Caco-2 (cell line): ENCODE results near the gene SLC24A1. TPM values are rescaled to one million over a fixed set of nuclear protein-coding genes. Genes with fewer than 3 reads are reported as not detected.

Source experiments
- BruUV-seq: library from RNA; stranded (reverse); fragments of 400-500 nt; replicated peaks from 2 replicates; lab custom pipeline; 2021; lab: Mats Ljungman, UMichigan
- CTCF ChIA-PET: fragments of 300-600 bp; sonication (Branson Sonifier 250); formaldehyde crosslinking; loops from one replicate; lab custom pipeline; 2022; ENCODE audit warnings: antibody characterized with exemption; lab: Charles Lee
- POLR2A ChIA-PET: fragments of 300-600 bp; sonication (Branson Sonifier 250); formaldehyde crosslinking; loops from one replicate; lab custom pipeline; 2022; ENCODE audit warnings: antibody characterized with exemption; lab: Charles Lee
- DNase-seq, 2 experiments: peaks; one replicate each; pipeline versions ENCODE4 v3.0.0 to v3.0.0-alpha.2; 2020 to 2022
- H3K27me3 ChIP-seq: replicated peaks from 2 replicates; pipeline ENCODE4 v1.6.0; 2011; ENCODE audit warnings: low read length; ENCODE audit not compliant: control insufficient read depth, insufficient read depth
- H3K36me3 ChIP-seq: 2 replicates; pipeline ENCODE4 v1.5.1; 2011; ENCODE audit warnings: low read length; ENCODE audit not compliant: control insufficient read depth, insufficient read depth
- H3K4me1 ChIP-seq: fragments of 250-450 bp; sonication (Bioruptor Pico); 2 replicates; pipeline ENCODE4 v1.5.1; 2020; ENCODE audit warnings: mild to moderate bottlenecking
- H3K4me3 ChIP-seq: 2 replicates; pipeline ENCODE4 v1.5.1; 2011; ENCODE audit warnings: low read depth, mild to moderate bottlenecking, control low read depth, low read length
- H3K9me3 ChIP-seq: fragments of 250-450 bp; sonication (Bioruptor Pico); 2 replicates; pipeline ENCODE4 v1.5.1; 2020; ENCODE audit warnings: mild to moderate bottlenecking, moderate library complexity
- H3K27ac Mint-ChIP-seq: one replicate; pipeline ENCODE4 v1.8.0; 2022; ENCODE audit warnings: mixed read lengths; ENCODE audit not compliant: unreplicated experiment
- H3K27me3 Mint-ChIP-seq: one replicate; pipeline ENCODE4 v1.8.0; 2022; ENCODE audit warnings: mixed read lengths; ENCODE audit not compliant: insufficient read depth, unreplicated experiment
- H3K36me3 Mint-ChIP-seq: one replicate; pipeline ENCODE4 v1.8.0; 2022; ENCODE audit warnings: mild to moderate bottlenecking, mixed read lengths; ENCODE audit not compliant: insufficient read depth, unreplicated experiment
- H3K4me1 Mint-ChIP-seq: one replicate; pipeline ENCODE4 v1.8.0; 2022; ENCODE audit warnings: low read depth, mixed read lengths; ENCODE audit not compliant: unreplicated experiment
- H3K4me3 Mint-ChIP-seq: one replicate; pipeline ENCODE4 v1.8.0; 2022; ENCODE audit warnings: mild to moderate bottlenecking, moderate library complexity, mixed read lengths; ENCODE audit not compliant: unreplicated experiment
- H3K9me3 Mint-ChIP-seq: one replicate; pipeline ENCODE4 v1.8.0; 2022; ENCODE audit warnings: mixed read lengths; ENCODE audit not compliant: unreplicated experiment
- intact Hi-C: fragments of 100-400 bp; cut with micrococcal nuclease; formaldehyde crosslinking; loops from one replicate; pipeline ENCODE4 v1.10.0; 2022; ENCODE audit not compliant: unreplicated experiment
- total RNA-seq: library from RNA; stranded (reverse); gene quantifications from 2 replicates; pipeline ENCODE4 v1.2.3, GENCODE V29; 2022
- TF ChIP-seq, protein P1 (sequence below), 2 experiments: fragments of 200-600 bp in 1 of 2; IDR thresholded peaks; 1 replicate in 1 of 2; 2 replicates in 1 of 2; pipeline versions ENCODE4 v1.5.1 to v1.8.0; 2011 to 2022; ENCODE audit warnings: antibody characterized with exemption in 1 of 2, control low read depth in 1 of 2, inconsistent platforms in 1 of 2, low read depth in 1 of 2, low read length in 1 of 2, mild to moderate bottlenecking in 1 of 2, moderate library complexity in 1 of 2; ENCODE audit not compliant: insufficient read depth in 1 of 2, severe bottlenecking in 1 of 2, unreplicated experiment in 1 of 2

Gene SLC24A1
- total RNA-seq, 1 experiment from 2014 or later, result 8.7 TPM

DNA sequence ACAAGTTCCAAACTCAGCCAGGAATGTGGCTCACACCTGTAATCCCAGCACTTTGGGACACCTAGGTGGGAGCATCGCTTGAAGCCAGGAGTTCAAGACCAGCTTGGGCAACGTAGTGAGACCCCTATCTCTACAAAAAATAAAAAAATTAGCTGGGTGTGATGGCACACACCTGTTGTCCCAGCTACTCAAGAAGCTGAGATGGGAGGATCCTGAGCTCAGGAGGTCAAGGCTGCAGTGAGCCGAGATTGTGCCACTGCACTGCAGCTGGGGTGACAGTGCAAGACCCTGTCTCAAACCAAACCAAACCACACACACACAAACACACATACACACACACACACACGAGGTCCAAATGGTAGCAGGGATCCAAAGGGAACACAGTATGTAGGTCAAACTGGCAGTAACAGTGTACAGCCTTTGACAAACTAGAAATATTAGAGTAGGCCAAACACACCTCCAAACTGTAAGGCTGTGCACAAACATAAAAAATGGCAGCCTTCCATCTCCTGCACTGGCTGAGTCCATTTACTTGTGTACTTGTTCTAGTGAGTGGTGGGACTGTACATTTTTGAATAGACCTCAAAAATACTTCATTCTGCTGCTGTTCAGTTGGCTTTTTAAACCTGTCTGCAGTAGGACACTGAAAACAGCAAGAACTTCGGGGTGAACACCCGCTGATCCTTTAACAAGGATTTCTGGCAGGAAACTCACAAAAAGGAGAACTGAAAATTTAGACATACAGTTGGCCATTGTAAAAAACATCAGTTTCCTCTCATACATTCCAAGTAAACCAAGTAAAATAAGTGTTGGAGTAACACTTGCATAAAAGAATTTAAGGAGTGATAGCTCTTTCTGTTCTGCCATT is 44.4 kb upstream of the SLC24A1 start:
- H3K36me3 Mint-ChIP-seq, result peaks cover 61% of the 10 kb centered on the region
- Histone ChIP-seq H3K36me3 (no peaks in the 10 kb centered on the region; the same call in none of the 2 replicates), H3K4me3 (no peak overlapping the region), H3K27me3 (no peaks in the 10 kb centered on the region), H3K9me3 (no peaks in the 10 kb centered on the region), H3K4me1 (no peaks in the 10 kb centered on the region)
- ChIA-PET CTCF (no interaction called here), POLR2A (no interaction called here)
- intact Hi-C loops, result no loop called here
- TF ChIP-seq, protein P1, sequence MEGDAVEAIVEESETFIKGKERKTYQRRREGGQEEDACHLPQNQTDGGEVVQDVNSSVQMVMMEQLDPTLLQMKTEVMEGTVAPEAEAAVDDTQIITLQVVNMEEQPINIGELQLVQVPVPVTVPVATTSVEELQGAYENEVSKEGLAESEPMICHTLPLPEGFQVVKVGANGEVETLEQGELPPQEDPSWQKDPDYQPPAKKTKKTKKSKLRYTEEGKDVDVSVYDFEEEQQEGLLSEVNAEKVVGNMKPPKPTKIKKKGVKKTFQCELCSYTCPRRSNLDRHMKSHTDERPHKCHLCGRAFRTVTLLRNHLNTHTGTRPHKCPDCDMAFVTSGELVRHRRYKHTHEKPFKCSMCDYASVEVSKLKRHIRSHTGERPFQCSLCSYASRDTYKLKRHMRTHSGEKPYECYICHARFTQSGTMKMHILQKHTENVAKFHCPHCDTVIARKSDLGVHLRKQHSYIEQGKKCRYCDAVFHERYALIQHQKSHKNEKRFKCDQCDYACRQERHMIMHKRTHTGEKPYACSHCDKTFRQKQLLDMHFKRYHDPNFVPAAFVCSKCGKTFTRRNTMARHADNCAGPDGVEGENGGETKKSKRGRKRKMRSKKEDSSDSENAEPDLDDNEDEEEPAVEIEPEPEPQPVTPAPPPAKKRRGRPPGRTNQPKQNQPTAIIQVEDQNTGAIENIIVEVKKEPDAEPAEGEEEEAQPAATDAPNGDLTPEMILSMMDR (IDR thresholded peaks at IDR 0.05; ENCODE audit: insufficient read depth in 1 of 2, low read depth in 1 of 2, low read length in 1 of 2, severe bottlenecking in 1 of 2, unreplicated experiment in 1 of 2), result no peak
- H3K4me1 Mint-ChIP-seq, result no peaks in the 10 kb centered on the region
- no peak overlapping the region for H3K4me3 Mint-ChIP-seq
- no peaks in the 10 kb centered on the region for H3K9me3 Mint-ChIP-seq
- no peak for DNase-seq
- BruUV-seq, result TSS peak; percentile 76
- no peaks in the 10 kb centered on the region for H3K27me3 Mint-ChIP-seq
- H3K27ac Mint-ChIP-seq, result no peak overlapping the region

DNA sequence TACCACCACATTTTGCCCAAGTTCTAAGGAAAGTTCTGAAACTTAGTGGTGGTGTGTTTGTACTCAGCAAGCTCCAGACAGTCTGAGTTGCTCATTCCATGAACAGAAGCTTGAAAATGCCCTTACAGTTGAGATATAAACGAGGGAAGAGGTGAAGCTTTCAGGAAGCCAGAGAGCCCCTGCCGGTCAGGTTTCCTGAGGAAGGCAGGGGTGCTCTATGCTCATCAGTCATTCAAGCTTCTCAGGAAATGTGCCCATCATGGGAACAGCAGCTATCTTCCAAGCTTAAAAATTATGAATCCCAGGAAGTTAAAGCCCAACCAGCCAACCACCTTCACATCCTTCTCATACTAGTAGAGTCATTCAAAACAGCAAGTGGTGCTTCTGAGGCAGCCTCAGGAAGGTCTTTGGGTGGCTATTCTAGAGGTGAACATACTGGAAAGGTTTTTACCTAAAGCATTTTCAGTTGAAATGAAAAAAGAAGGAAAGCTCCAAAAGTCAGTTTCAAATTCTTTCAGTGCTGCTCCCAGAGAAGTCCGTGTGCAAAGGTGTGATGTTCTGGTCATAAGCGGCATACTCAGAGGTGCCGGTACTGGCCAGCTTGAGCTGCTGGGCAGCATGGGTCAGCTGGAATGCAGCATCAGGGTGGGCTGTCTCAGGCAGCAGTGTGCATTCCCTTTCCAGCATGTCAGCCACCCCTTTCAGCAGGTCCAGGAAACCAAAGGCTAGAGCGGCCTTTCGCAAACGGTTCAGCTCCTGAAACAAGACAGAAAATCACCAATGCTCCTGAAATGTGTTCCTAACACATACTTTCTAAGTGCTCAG is 42.6 kb upstream of the SLC24A1 start:
- BruUV-seq, result TSS peak; percentile 57
- POLR2A ChIA-PET, result no interaction called here

GRCh38 chr15:65579762-65580161 is 42.0 kb upstream of the SLC24A1 start:
- POLR2A ChIA-PET, result no interaction called here
- Histone ChIP-seq H3K4me1 (no peaks in the 10 kb centered on the region), H3K4me3 (no peak overlapping the region), H3K9me3 (no peaks in the 10 kb centered on the region), H3K36me3 (no peaks in the 10 kb centered on the region; the same call in none of the 2 replicates), H3K27me3 (no peaks in the 10 kb centered on the region)
- Mint-ChIP-seq H3K4me3 (no peak overlapping the region), H3K36me3 (peaks cover 77% of the 10 kb centered on the region), H3K27ac (no peak overlapping the region), H3K9me3 (no peaks in the 10 kb centered on the region), H3K27me3 (no peaks in the 10 kb centered on the region), H3K4me1 (no peaks in the 10 kb centered on the region)
- intact Hi-C loops, result no loop called here
- CTCF ChIA-PET, result no interaction called here
- no TSS peak for BruUV-seq
- TF ChIP-seq, protein P1 (IDR thresholded peaks at IDR 0.05; ENCODE audit: insufficient read depth in 1 of 2, low read depth in 1 of 2, low read length in 1 of 2, severe bottlenecking in 1 of 2, unreplicated experiment in 1 of 2), result no peak
- DNase-seq, result no peak

More for the DNA sequence above, 42.6 kb upstream of the SLC24A1 start:
- TF ChIP-seq, protein P1 (IDR thresholded peaks at IDR 0.05; ENCODE audit: insufficient read depth in 1 of 2, low read depth in 1 of 2, low read length in 1 of 2, severe bottlenecking in 1 of 2, unreplicated experiment in 1 of 2), result no peak
- Histone ChIP-seq H3K9me3 (no peaks in the 10 kb centered on the region), H3K36me3 (no peaks in the 10 kb centered on the region; the same call in none of the 2 replicates), H3K4me1 (no peaks in the 10 kb centered on the region), H3K4me3 (no peak overlapping the region), H3K27me3 (no peaks in the 10 kb centered on the region)
- intact Hi-C loops, result no loop called here
- H3K9me3 Mint-ChIP-seq, result no peaks in the 10 kb centered on the region
- H3K36me3 Mint-ChIP-seq, result peaks cover 71% of the 10 kb centered on the region
- H3K4me3 Mint-ChIP-seq, result no peak overlapping the region
- DNase-seq, result no peak
- no peaks in the 10 kb centered on the region for H3K27me3 Mint-ChIP-seq
- CTCF ChIA-PET, result no interaction called here
- no peak overlapping the region for H3K27ac Mint-ChIP-seq
- no peaks in the 10 kb centered on the region for H3K4me1 Mint-ChIP-seq
